Thyroid gland (tissue), 4 donors: ENCODE results near the gene UGT1A6. TPM values are rescaled to one million over a fixed set of nuclear protein-coding genes. Genes with fewer than 3 reads are reported as not detected.
"Not testable (repeated sequence)": the region's sequence is repeated elsewhere in the genome, so short reads cannot be mapped to it uniquely, and the experiment has no call there.

Experiments used
- DNase-seq, 2 donors: peaks; one replicate each; pipeline ENCODE4 v3.0.0-alpha.2; 2019
- H3K27ac ChIP-seq, 3 donors: fragments of 200-600 bp; sonication (generic); 1 replicate in 2 of 3; 2 replicates in 1 of 3; pipeline ENCODE4 v1.5.1; 2016 to 2019; ENCODE audit warnings: mild to moderate bottlenecking in 1 of 3, moderate library complexity in 1 of 3
- H3K27me3 ChIP-seq: fragments of 200-600 bp; sonication (generic); one replicate; pipeline ENCODE4 v1.5.1; 2019
- H3K36me3 ChIP-seq, 2 donors: fragments of 200-600 bp; sonication (generic); one replicate each; pipeline ENCODE4 v1.5.1; 2016 to 2019
- H3K4me1 ChIP-seq, 2 donors: fragments of 200-600 bp; sonication (generic); one replicate each; pipeline ENCODE4 v1.5.1; 2017 to 2019
- H3K4me3 ChIP-seq, 3 donors: fragments of 200-600 bp; sonication (generic); replicated peaks in 1 of 3; 1 replicate in 2 of 3; 2 replicates in 1 of 3; pipeline ENCODE4 v1.5.1; 2016; ENCODE audit warnings: mild to moderate bottlenecking in 1 of 3
- H3K9me3 ChIP-seq: fragments of 200-600 bp; sonication (generic); one replicate; pipeline ENCODE4 v1.5.1; 2017
- POLR2A ChIP-seq, 2 donors: fragments of 450-650 bp; IDR thresholded peaks; one replicate each; pipeline ENCODE4 v1.6.1; 2017; ENCODE audit warnings: antibody characterized with exemption in 2 of 2, mild to moderate bottlenecking in 2 of 2, moderate library complexity in 1 of 2
- WGBS, 2 donors: methylation state at CpG; one replicate each; pipeline ENCODE4 v1.1.5; 2017; 5-methylcytosine and 5-hydroxymethylcytosine counted together
- intact Hi-C: fragments of 100-400 bp; cut with DNase I; formaldehyde crosslinking; loops from one replicate; pipeline ENCODE4 v1.15.1; 2023
- total RNA-seq, 4 donors: library from RNA; depleted of rRNA; stranded (reverse); fragments of >200 nt; gene quantifications; one replicate each; pipeline ENCODE4 v1.2.3, GENCODE V29; 2016
- TF ChIP-seq, protein P1 (sequence below), 6 experiments: fragments of 200-600 bp in 3 of 6; fragments of 450-650 bp in 3 of 6; sonication (generic) in 3 of 6; IDR thresholded peaks; one replicate each; pipeline ENCODE4 v1.5.1; 2016 to 2019; ENCODE audit warnings: antibody characterized with exemption in 6 of 6, mild to moderate bottlenecking in 2 of 6, inconsistent platforms in 1 of 6, moderate library complexity in 1 of 6

UGT1A6 gene
- total RNA-seq, 4 donors from 2014 or later, result 0.81 to 6.2 (median 3.5) TPM

DNA sequence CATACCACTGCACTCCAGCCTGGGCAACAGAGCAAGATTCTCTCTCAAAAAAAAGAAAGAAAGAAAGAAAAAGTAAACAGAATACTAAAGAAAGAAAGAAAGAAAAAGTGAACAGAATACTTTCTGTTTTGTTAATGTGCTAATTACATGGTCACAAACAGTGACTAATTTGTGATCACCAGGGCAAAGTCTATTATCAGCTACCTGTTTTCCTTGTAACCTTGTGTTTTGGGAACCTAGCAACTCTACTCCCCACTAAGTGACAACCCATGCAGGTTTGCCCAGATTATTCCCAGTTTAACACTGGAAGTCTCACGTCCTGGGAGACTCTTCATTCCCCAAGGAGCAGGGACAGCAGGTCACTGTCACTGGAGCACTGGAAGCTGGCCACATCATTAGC is 37.6 kb upstream of the UGT1A6 start:
- no peak for TF ChIP-seq POLR2A (IDR thresholded peaks at IDR 0.05)
- TF ChIP-seq, protein P1, sequence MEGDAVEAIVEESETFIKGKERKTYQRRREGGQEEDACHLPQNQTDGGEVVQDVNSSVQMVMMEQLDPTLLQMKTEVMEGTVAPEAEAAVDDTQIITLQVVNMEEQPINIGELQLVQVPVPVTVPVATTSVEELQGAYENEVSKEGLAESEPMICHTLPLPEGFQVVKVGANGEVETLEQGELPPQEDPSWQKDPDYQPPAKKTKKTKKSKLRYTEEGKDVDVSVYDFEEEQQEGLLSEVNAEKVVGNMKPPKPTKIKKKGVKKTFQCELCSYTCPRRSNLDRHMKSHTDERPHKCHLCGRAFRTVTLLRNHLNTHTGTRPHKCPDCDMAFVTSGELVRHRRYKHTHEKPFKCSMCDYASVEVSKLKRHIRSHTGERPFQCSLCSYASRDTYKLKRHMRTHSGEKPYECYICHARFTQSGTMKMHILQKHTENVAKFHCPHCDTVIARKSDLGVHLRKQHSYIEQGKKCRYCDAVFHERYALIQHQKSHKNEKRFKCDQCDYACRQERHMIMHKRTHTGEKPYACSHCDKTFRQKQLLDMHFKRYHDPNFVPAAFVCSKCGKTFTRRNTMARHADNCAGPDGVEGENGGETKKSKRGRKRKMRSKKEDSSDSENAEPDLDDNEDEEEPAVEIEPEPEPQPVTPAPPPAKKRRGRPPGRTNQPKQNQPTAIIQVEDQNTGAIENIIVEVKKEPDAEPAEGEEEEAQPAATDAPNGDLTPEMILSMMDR (IDR thresholded peaks at IDR 0.05), result no peak
- intact Hi-C loops, result no loop called here
- H3K4me1 ChIP-seq, result no peaks in the 10 kb centered on the region
- H3K36me3 ChIP-seq, result no peaks in the 10 kb centered on the region
- DNase-seq, result no peak
- no peak overlapping the region for H3K27ac ChIP-seq
- WGBS, 2 donors, result 43 to 78% methylated on average over 1 of the region's 1 CpG
- no peaks in the 10 kb centered on the region for H3K27me3 ChIP-seq
- H3K4me3 ChIP-seq, result no peak overlapping the region
- H3K9me3 ChIP-seq, result no peaks in the 10 kb centered on the region

DNA sequence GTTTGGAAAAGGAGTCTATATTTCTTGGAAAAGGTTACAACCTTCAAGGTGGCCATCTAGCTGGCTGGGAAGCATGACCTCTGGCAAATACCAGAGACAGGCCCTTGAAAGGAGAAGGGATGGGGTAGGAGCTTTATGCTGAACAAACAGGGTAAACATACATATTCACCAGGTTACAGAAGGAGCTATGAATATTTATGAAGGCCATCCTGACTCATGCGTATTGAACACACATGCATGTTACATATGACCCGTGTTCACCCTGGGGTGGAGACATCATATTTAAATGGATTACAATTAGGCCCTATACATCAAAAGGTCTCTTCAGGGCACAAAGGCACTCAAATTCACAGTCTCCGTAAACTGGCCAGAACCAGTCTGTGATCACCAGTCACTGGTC is 36.7 kb upstream of the UGT1A6 start:
- 93 to 96% methylated on average over 3 of the region's 3 CpGs for WGBS, 2 donors
- H3K27ac ChIP-seq, intact Hi-C loops, H3K36me3 ChIP-seq, H3K4me3 ChIP-seq, H3K9me3 ChIP-seq, H3K27me3 ChIP-seq, H3K4me1 ChIP-seq, DNase-seq: not testable (repeated sequence)

DNA sequence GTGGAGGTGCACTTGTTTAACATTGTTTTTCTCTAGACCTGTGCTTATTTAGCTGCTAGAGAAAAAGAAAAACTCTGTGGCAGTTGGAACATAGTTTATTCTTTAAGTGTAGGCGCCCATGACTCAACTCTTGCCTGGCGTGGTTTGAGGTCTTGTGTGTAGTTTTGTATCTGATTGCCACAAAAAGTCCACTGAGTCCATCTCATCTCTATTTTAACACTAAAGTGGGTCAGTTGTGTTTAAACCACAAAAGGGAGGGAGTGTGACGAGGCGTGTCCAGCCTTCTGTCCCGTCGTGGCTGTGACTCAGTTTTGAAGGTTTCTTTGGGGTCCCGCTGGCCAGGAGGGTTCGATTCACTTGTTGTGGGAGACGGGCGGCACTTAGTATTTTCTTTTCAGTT is 36.2 kb upstream of the UGT1A6 start:
- WGBS, 2 donors, result 85 to 91% methylated on average over 10 of the region's 10 CpGs
- no peak for DNase-seq
- H3K9me3 ChIP-seq, result no peaks in the 10 kb centered on the region
- H3K27ac ChIP-seq, result no peak overlapping the region
- TF ChIP-seq POLR2A (IDR thresholded peaks at IDR 0.05), result no peak
- TF ChIP-seq, protein P1 (IDR thresholded peaks at IDR 0.05), result no peak
- no peaks in the 10 kb centered on the region for H3K36me3 ChIP-seq
- intact Hi-C loops, result no loop called here
- H3K4me1 ChIP-seq, result no peaks in the 10 kb centered on the region
- H3K27me3 ChIP-seq, result no peaks in the 10 kb centered on the region
- H3K4me3 ChIP-seq, result no peak overlapping the region

DNA sequence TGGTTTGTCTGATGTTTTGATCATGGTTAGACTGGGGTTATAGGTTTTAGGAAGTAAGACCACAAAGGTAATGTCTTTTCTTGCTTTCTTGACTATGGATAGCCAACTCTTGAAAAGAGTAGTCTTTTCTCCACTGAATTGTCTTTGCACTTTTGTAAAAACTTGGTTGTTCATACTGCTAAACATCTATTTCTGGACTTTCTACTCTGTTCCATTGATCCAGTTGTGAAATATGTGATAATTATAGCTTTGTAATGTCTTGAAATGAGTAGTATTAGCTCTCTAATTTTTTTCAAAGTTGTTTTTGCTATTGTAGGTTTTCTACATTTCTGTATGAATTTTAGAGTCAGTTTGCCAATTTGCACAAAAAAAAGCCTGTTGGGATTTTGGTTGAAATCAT is 34.1 kb upstream of the UGT1A6 start:
- H3K9me3 ChIP-seq, result no peaks in the 10 kb centered on the region
- DNase-seq, result no peak

DNA sequence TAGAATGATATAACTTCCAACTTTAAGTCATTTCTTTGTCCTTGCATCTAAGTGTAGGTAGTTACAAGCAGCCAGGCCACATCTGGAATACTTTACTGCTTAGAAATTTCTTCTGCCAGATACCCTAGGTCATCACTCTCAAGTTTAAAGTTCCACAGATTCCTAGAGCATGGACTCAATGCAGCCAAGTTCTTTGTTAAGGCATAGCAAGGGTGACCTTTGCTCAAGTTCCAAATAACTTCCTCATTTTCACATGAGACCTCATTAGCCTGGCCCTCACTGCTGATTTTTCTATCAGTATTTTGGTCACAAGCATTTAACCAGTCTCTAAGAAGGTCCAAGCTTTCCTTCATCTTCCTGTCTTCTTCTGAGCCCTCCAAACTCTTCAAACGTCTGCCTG is 28.8 kb upstream of the UGT1A6 start:
- no peak overlapping the region for H3K27ac ChIP-seq
- no peaks in the 10 kb centered on the region for H3K36me3 ChIP-seq
- no peaks in the 10 kb centered on the region for H3K27me3 ChIP-seq
- H3K4me1 ChIP-seq, result no peaks in the 10 kb centered on the region
- DNase-seq, result no peak
- TF ChIP-seq POLR2A (IDR thresholded peaks at IDR 0.05), result no peak
- TF ChIP-seq, protein P1 (IDR thresholded peaks at IDR 0.05), result no peak
- H3K9me3 ChIP-seq, result no peaks in the 10 kb centered on the region
- intact Hi-C loops, result no loop called here
- no peak overlapping the region for H3K4me3 ChIP-seq
- 49 to 67% methylated on average over 1 of the region's 1 CpG for WGBS, 2 donors

More for the DNA sequence above, 34.1 kb upstream of the UGT1A6 start:
- no peaks in the 10 kb centered on the region for H3K4me1 ChIP-seq
- H3K36me3 ChIP-seq, result no peaks in the 10 kb centered on the region
- H3K4me3 ChIP-seq, result no peak overlapping the region
- H3K27ac ChIP-seq, result no peak overlapping the region
- H3K27me3 ChIP-seq, result no peaks in the 10 kb centered on the region
- TF ChIP-seq, protein P1 (IDR thresholded peaks at IDR 0.05), result no peak
- no peak for TF ChIP-seq POLR2A (IDR thresholded peaks at IDR 0.05)
- intact Hi-C loops, result no loop called here
